Hepatocyte (in vitro differentiated cells): ENCODE results near the gene ZNF561. TPM values are rescaled to one million over a fixed set of nuclear protein-coding genes. Genes with fewer than 3 reads are reported as not detected.

ENCODE experiments used
- DNase-seq: peaks from one replicate; pipeline ENCODE4 v3.0.0-alpha.2; 2016; ENCODE audit warnings: low spot score
- H2AFZ ChIP-seq: fragments of 200-600 bp; sonication (generic); 2 replicates; pipeline ENCODE4 v1.6.0; 2016; ENCODE audit warnings: antibody characterized with exemption, mild to moderate bottlenecking
- H3K27ac ChIP-seq: fragments of 200-600 bp; sonication (generic); 2 replicates; pipeline ENCODE4 v1.5.1; 2016; ENCODE audit warnings: mild to moderate bottlenecking
- H3K27me3 ChIP-seq: fragments of 200-600 bp; sonication (generic); 2 replicates; pipeline ENCODE4 v1.6.1; 2016
- H3K36me3 ChIP-seq: fragments of 200-600 bp; sonication (generic); replicated peaks from 2 replicates; pipeline ENCODE4 v1.5.1; 2016; ENCODE audit warnings: low read depth; ENCODE audit not compliant: insufficient read depth
- H3K4me1 ChIP-seq: fragments of 200-600 bp; sonication (generic); 2 replicates; pipeline ENCODE4 v1.5.1; 2016; ENCODE audit warnings: mild to moderate bottlenecking, moderate library complexity; ENCODE audit not compliant: insufficient read depth
- H3K4me2 ChIP-seq: fragments of 200-600 bp; sonication (generic); 2 replicates; pipeline ENCODE4 v1.6.0; 2016
- H3K4me3 ChIP-seq: fragments of 200-600 bp; sonication (generic); 2 replicates; pipeline ENCODE4 v1.5.1; 2016; ENCODE audit warnings: mild to moderate bottlenecking
- H3K79me2 ChIP-seq: fragments of 200-600 bp; sonication (generic); 2 replicates; pipeline ENCODE4 v1.6.0; 2017; ENCODE audit warnings: mild to moderate bottlenecking
- H3K9me2 ChIP-seq: fragments of 200-600 bp; sonication (generic); replicated peaks from 2 replicates; pipeline ENCODE4 v1.6.0; 2017; ENCODE audit warnings: mild to moderate bottlenecking; ENCODE audit not compliant: insufficient read depth
- H3K9me3 ChIP-seq: fragments of 200-600 bp; sonication (generic); 2 replicates; pipeline ENCODE4 v1.5.1; 2016; ENCODE audit warnings: low read depth, mild to moderate bottlenecking
- H4K20me1 ChIP-seq: fragments of 200-600 bp; sonication (generic); 2 replicates; pipeline ENCODE4 v1.6.0; 2016; ENCODE audit warnings: mild to moderate bottlenecking; ENCODE audit not compliant: insufficient read depth, poor library complexity, severe bottlenecking
- EZH2 ChIP-seq: fragments of 200-600 bp; sonication (generic); IDR thresholded peaks from 2 replicates; pipeline ENCODE4 v1.6.1; 2016; ENCODE audit warnings: antibody characterized with exemption, mild to moderate bottlenecking, borderline replicate concordance
- EZH2phosphoT487 ChIP-seq: fragments of 200-600 bp; sonication (generic); IDR thresholded peaks from one replicate; pipeline ENCODE4 v1.6.1; 2018; ENCODE audit warnings: antibody characterized with exemption, mild to moderate bottlenecking, low read depth, moderate library complexity; ENCODE audit not compliant: unreplicated experiment, severe bottlenecking
- WGBS: methylation state at CpG from one replicate; pipeline ENCODE4 v1.1.6; 2016; ENCODE audit warnings: low lambda C conversion rate; ENCODE audit errors: missing lambda C conversion rate; 5-methylcytosine and 5-hydroxymethylcytosine counted together
- polyA plus RNA-seq: library from polyadenylated mRNA; unstranded; fragments of >200 nt; fragmentation: Nextera tagmentation; extraction: Ambion mirVana; gene quantifications from 2 replicates; pipeline ENCODE4 v1.2.1, GENCODE V29; 2016
- total RNA-seq: library from RNA; depleted of rRNA; stranded (reverse); fragments of >200 nt; gene quantifications from 2 replicates; pipeline ENCODE4 v1.2.3, GENCODE V29; 2014
- TF ChIP-seq, protein P1 (sequence below): fragments of 200-600 bp; sonication (generic); IDR thresholded peaks from 2 replicates; pipeline ENCODE4 v1.5.1; 2016; ENCODE audit warnings: antibody characterized with exemption, mild to moderate bottlenecking; ENCODE audit not compliant: poor library complexity

ZNF561 gene
- total and polyA plus RNA-seq, 2 experiments from 2014 or later = 21.6 to 52.8 TPM

DNA sequence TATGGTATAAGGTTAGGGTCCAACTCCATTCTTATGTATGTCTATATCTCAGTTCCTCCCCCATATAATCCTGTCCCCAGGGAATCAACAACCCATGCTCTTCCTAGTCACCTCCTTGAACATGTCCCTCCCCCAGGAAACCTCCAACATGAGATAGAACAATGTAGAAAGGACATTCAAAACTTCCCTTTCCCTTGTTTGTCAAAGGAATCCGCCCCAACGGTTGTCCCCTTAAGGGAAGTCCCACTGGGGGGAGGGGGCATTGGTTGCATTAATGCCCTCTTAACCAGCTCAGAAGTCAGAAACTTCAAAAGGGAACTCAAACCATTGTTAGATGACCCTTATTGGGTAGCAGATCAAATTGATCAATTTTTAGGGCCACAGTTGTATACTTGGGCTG is 6.8 kb upstream of the ZNF561 start:
- Histone ChIP-seq H3K27ac (no peak overlapping the region), H3K9me3 (no peaks in the 10 kb centered on the region), H3K27me3 (no peaks in the 10 kb centered on the region), H3K36me3 (no peaks in the 10 kb centered on the region), H3K4me2 (no peak overlapping the region), H4K20me1 (no peaks in the 10 kb centered on the region), H2AFZ (no peak overlapping the region), H3K9me2 (no peaks in the 10 kb centered on the region), H3K4me3 (no peak overlapping the region), H3K4me1 (peaks cover 5% of the 10 kb centered on the region), H3K79me2 (peaks cover 20% of the 10 kb centered on the region)
- DNase-seq = no peak
- TF ChIP-seq EZH2phosphoT487 (no peak), EZH2 (no peak)
- TF ChIP-seq, protein P1, sequence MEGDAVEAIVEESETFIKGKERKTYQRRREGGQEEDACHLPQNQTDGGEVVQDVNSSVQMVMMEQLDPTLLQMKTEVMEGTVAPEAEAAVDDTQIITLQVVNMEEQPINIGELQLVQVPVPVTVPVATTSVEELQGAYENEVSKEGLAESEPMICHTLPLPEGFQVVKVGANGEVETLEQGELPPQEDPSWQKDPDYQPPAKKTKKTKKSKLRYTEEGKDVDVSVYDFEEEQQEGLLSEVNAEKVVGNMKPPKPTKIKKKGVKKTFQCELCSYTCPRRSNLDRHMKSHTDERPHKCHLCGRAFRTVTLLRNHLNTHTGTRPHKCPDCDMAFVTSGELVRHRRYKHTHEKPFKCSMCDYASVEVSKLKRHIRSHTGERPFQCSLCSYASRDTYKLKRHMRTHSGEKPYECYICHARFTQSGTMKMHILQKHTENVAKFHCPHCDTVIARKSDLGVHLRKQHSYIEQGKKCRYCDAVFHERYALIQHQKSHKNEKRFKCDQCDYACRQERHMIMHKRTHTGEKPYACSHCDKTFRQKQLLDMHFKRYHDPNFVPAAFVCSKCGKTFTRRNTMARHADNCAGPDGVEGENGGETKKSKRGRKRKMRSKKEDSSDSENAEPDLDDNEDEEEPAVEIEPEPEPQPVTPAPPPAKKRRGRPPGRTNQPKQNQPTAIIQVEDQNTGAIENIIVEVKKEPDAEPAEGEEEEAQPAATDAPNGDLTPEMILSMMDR = no peak
- 97% methylated on average over 2 of the region's 2 CpGs for WGBS

DNA sequence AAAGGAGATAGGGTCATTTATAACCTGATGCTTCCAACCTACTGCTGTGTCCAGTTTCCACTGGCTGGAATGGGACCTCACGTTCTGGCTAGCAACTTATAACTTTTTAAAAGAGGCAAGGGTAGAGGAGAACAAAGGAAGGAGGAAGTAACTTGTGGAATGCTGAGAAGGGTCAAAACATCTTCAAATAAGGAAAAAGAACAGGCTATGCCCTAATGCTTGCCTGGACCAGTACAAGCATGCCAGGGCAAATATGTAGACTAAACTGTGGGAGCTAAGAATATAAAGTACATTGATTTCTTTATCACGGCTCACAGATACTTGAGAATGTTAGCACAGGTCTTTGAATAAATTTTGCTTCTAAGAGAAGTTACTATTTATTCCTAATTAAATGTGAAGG is 1.5 kb upstream of the ZNF561 start:
- Histone ChIP-seq H3K4me1 (peaks cover 12% of the 10 kb centered on the region), H3K4me3 (no peak overlapping the region), H4K20me1 (no peaks in the 10 kb centered on the region), H3K36me3 (no peaks in the 10 kb centered on the region), H3K4me2 (peak overlapping the region; percentile 93), H3K9me2 (no peaks in the 10 kb centered on the region), H2AFZ (no peak overlapping the region), H3K9me3 (no peaks in the 10 kb centered on the region), H3K79me2 (peaks cover 49% of the 10 kb centered on the region), H3K27me3 (no peaks in the 10 kb centered on the region), H3K27ac (peak overlapping the region; percentile 100)
- no peak for DNase-seq
- 58% methylated on average over 2 of the region's 2 CpGs for WGBS
- no peak for TF ChIP-seq EZH2phosphoT487
- TF ChIP-seq EZH2 = no peak
- TF ChIP-seq, protein P1 = no peak

DNA sequence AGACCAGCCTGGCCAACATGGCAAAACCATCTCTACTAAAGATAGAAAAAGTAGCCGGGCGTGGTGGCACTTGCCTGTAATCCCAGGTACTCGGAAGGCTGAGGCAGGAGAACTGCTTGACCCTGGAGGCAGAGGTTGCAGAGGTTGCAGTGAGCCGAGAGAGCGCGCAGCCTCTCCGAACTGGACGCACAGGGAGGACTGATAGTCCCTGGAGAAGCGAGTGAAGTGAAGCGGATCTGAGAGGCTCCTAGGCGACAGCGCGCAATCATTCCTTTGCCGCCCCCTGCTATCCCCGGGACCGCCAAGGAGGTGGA is 233 bp downstream of the ZNF561 start:
- Histone ChIP-seq H3K4me2 (peak overlapping the region; percentile 93), H3K9me2 (no peaks in the 10 kb centered on the region), H3K27ac (peak overlapping the region; percentile 100), H3K4me1 (peaks cover 12% of the 10 kb centered on the region), H2AFZ (peak overlapping the region; percentile 94), H3K36me3 (peaks cover 6% of the 10 kb centered on the region), H3K27me3 (no peaks in the 10 kb centered on the region), H3K9me3 (no peaks in the 10 kb centered on the region), H3K79me2 (peaks cover 49% of the 10 kb centered on the region), H4K20me1 (no peaks in the 10 kb centered on the region), H3K4me3 (peak overlapping the region; percentile 76)
- WGBS = 2% methylated on average over 16 of the region's 16 CpGs
- no peak for DNase-seq
- TF ChIP-seq, protein P1 = no peak

DNA sequence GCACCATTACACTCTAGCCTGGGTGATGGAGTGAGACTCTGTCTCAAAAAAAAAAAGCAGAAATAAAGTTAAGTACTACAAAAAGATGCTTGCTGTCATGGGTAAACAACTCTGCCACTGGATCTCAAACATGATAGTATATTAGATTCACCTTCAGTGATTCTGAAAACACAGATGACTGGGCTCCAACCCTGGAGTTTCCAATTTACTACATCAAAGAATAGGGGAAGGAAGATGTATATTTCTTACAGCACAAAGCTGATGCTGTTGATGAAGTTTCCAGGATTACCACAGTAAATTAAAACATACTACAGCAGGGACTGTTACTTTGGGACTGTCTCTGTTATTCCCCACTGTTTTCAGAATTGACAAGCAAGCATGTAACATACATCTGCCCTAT is 5.2 kb downstream of the ZNF561 start:
- no peak overlapping the region for H3K27ac ChIP-seq
- no peak overlapping the region for H3K4me3 ChIP-seq
- H3K27me3 ChIP-seq = no peaks in the 10 kb centered on the region
- DNase-seq = no peak
- H3K9me2 ChIP-seq = no peaks in the 10 kb centered on the region
- H3K4me1 ChIP-seq = no peaks in the 10 kb centered on the region
- H3K9me3 ChIP-seq = peaks cover 31% of the 10 kb centered on the region
- peaks cover 24% of the 10 kb centered on the region for H3K79me2 ChIP-seq
- no peak overlapping the region for H2AFZ ChIP-seq
- TF ChIP-seq, protein P1 = no peak
- H3K36me3 ChIP-seq = peaks cover 20% of the 10 kb centered on the region
- H3K4me2 ChIP-seq = no peak overlapping the region
- no peaks in the 10 kb centered on the region for H4K20me1 ChIP-seq
